GM18867 (cell line): ENCODE results near the gene TBC1D1.
"Not testable (repeated sequence)": the region's sequence is repeated elsewhere in the genome, so short reads cannot be mapped to it uniquely, and the experiment has no call there.

Experiments
- ATAC-seq: cut with Tn5 transposase; IDR thresholded peaks from one replicate; pipeline ENCODE4 v1.9.1; 2021; ENCODE audit warnings: mild to moderate bottlenecking, moderate library complexity; ENCODE audit not compliant: unreplicated experiment

The TBC1D1 gene

DNA sequence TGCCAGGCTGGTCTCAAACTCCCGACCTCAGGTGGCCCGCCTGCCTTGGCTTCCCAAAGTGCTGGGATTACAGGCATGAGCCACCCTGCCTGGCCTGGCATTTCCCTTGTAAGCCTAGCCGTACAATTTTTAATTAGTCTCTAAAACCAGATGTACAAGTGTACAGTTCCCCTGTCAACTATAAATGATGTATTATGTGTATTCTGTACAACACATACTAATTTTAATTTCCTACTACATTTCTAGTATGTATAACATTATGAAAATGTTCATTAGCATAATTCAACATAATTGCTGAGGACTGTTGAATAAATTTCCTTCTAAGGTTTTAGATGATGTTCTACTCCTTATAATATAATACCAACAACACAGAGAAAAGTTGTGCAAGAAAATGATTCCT, 27.8 kb downstream of the TBC1D1 start:
- no peak for ATAC-seq

DNA sequence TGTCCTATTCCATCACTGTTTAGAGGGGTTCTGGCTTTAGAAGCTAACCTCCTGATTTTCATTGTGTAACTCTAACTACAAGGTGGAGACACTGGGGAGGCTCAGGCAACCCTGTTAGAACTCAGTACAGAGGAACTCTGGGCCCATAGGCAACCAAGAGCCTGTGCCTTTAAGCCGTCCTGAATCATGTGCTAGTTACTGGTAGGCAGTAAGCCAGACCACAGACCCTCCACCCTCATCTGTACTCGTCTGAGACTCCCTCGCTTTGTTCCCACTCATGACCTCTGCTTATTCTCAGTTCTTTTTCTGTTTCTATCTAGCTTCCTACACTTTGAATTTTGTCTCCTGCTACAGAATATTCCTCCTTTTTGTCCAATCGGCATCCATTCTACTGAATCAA, 31.4 kb downstream of the TBC1D1 start:
- ATAC-seq = no peak

DNA sequence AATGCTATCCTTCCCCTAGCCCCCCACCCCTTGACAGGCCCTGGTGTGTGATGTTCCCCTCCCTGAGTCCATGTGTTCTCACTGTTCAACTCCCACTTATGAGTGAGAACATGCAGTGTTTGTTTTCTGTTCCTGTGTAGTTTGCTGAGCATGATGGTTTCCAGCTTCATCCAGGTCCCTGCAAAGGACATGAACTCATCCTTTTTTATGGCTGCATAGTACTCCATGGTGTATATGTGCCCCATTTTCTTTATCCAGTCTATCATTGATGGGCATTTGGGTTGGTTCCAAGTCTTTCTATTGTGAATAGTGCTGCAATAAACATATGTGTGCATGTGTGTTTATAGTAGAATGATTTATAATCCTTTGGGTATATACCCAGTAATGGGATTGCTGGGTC, 32.2 kb downstream of the TBC1D1 start:
- ATAC-seq = not testable (repeated sequence)

DNA sequence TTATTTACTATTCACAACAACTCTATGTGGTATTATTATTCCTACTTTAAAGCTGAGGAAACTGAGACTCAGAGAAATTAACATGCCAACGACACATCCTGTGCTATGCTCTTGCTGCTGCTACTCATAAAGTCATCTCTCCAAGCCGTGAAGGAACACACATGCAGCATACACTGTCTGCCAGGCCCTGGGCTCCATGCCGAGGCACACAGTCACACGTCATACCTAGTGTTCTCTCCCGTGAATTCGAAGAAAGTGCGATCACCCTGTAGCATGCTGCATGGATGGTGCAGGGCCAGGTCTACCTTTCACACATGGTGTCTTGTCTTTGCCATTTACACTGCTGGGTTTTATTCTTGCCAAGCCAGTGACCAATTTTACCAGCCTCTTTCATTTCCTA, 34.1 kb downstream of the TBC1D1 start:
- no peak for ATAC-seq

DNA sequence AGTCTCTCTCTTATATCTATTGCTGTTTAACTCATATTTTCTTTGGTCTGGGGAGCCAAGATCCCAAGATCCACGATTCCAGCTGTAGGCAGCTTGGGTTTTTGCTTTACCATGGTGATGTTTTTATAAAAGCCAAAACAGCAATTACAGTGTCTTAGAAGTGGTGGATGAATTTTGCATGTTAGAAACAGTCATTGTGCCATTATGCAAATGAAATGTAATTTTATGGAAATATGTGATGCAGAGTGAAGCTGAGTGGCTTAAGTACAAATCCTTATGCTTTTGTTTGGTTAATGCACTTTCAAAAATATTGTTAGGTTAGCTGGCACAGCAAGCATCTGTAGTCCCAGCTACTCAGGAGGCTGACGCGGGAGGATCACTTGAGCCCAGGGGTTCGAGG, 36.5 kb downstream of the TBC1D1 start:
- no peak for ATAC-seq

DNA sequence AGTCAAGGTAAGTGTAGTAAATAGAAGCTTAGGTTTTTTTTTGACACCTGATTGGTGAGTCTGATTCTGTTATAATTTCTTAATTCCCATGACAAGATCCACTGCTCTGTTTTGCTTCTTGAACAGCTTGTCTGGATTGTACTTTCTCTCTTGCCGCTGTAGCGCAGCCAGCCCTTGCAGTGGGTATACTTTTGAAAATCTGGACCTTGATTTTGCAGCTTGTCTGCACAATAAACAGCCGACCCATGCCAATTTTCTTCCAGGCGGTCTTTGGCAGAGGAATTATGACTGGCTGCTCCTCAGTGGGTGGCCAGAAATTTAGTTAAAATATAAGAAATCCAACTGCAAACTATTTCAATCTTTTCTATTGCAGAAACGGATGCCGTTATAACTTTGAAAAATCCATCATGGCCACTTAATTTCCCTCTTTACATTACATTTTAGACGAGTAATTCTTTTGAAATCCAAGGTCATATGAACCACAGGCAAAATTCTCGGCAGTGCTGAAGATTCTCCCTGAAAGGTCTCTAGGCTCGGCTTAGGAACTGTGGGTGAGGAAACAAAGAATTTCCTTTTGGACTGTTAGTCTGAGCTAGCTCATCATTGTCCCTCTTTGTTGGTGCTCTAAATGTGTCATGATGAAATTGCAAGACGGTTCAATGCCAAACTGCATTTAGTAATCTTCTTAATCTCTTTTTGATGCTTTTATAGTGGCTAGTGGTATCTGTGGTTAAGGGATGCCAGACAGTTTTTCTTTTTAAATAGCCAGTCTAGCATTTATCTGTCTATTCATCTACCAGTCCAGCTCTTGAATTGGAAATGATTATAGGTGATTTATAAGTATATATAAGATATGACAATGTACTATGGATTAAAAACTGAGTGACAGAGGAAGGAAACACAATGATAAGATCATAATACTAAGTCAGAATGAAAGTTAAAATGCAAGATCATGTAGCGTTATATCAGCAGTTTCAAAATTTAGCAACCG, 37.8 kb downstream of the TBC1D1 start:
- ATAC-seq = no peak

DNA sequence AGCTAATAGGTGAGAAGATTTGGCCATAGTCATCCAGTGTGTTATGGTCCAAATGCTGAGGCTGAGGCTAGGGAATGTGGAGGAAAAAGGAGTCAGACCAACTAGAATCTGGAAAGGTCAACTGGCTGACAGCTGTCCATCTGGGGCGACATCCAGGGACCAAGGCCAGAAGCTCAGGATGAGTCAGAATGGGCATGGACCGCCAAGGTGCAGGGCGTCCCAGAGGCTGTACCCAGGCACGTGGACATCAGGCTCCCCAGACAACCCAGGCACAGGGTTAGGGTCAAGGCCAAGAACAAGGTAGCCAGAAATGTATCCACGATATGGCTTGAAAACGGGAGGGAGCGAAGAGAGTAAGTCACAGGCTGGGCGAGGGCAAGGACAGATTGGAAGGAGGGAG, 43.2 kb downstream of the TBC1D1 start:
- ATAC-seq = no peak

DNA sequence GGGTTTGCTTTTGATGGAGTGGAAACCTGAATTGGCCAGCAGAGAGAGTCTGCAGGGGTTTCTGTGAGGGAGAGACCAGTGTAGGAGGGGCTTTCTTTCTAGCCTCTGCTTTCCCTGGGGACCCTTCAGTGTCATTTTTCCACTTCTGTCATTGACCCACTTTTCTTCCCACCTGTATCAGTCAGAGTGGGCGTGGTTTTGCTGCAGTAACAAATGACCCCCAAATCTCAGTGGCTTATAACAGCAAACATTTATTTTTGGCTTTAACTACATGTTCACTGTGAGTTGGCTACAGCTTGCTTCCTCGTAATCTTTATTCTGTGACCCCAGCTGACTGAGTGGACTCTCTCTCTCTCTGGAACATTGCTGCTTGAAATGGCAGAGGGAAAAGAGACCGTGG, 43.7 kb downstream of the TBC1D1 start:
- ATAC-seq = no peak

DNA sequence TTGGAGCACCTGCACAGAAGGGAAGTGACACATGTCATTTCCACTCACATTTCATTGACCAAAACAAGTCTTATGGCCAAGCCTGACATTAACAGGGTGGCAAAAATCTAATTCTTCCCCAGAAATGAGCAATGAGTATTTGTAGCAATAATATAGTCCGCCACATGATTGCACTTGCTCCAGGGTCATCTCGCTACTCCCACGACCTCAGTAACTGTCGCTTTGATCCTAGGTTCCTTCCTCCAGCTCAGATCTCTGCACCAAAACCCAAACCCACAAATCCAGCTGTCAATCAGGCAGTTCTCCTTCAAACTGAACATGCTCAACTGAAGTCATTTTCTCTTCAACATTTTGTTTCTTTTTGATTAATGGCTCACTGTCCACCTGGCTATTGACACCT, 44.1 kb downstream of the TBC1D1 start:
- no peak for ATAC-seq

DNA sequence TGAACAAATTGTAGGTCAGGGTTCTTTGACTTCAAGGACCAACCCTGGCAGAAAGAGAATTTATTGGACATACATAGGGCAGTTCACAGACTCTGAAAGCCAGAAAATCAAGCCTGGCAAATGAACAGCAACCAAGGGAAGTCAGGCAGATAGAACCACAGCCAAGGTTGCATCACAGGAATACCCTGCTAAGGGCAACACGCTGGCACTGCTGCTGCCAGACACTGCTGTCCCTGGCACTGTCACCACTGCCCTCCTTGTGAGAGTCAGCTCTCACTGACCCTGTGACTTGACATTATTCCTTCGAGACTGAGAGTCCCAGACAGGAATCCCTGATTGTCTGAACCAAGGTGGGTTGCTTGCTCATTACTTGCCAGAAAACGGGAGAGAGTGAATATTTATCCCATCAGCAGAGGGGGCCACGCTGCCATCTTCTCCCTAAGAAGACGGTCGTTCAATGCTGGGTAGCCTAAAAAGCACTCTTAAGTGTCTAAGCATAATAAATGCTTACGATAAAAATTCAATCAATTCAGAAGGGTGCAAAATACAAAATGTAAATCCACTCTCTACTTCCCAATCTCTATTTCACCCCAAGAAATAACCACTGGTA, 46.1 kb downstream of the TBC1D1 start:
- ATAC-seq = no peak

DNA sequence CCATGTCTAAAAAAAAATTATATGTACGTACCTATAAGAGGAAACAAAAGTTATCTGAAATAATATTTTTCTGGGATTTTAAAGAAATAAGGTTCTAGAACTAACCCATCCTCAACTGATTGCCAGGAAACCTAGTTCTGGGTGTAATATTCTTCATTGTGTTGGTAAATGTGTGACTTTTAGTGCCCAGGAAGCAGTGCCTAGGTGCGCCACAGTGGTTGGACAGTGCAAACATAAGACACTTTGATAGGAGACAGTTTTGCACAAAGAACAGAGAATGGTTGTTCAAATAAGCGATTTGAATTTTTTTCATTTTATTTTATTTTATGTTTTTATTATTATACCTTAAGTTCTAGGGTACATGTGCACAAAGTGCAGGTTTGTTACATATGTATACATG, 47.3 kb downstream of the TBC1D1 start:
- no peak for ATAC-seq

DNA sequence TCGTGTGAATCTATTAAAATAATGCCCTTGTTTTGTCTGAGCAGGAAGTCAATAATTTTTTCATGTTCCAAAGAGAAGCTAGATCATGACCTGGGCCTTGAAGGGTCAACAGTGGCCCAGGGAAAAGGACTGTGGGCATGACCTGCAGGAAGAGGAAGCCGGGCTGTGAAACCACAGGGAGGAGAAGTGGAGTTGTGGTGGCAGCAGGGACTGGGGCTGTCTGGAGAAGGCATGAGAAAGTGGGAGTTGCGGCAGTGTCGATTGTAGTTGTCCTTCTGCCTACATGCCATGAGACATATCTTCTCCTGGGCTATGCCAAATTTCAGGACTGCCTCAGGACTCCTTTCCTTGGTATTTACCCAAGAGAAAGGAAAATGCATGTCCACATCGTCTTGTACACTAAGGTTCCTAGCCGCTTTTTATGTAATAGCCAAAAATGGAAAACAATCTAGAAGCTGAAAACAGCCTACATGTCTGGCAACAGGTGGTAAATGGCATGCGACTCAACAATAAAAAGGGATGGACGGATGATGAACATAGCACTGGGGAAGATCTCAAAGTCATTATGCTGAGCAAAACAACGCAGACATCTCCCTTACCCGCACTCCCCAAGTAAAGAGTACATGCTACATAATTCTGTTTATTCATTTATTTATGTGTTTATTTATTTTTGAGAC, 55.8 kb downstream of the TBC1D1 start:
- ATAC-seq = no peak

DNA sequence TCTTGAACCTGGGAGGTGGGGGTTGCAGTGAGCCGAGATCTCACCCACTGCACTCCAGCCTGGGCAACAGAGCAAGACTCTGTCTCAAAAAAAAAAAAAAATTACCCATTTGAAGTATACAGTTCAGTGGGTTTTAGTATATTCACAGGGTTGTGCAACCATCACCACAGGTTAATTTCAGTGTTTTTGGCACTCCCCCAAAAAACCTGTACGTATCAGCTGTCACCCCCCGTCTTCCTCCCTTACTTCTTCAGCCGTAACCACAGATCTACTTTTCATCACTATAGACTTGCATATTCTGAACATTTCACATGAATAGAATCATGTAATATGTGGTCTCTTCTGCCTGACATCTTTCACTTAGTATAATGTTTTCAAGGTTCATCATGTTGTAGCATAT, 57.7 kb downstream of the TBC1D1 start:
- no peak for ATAC-seq

DNA sequence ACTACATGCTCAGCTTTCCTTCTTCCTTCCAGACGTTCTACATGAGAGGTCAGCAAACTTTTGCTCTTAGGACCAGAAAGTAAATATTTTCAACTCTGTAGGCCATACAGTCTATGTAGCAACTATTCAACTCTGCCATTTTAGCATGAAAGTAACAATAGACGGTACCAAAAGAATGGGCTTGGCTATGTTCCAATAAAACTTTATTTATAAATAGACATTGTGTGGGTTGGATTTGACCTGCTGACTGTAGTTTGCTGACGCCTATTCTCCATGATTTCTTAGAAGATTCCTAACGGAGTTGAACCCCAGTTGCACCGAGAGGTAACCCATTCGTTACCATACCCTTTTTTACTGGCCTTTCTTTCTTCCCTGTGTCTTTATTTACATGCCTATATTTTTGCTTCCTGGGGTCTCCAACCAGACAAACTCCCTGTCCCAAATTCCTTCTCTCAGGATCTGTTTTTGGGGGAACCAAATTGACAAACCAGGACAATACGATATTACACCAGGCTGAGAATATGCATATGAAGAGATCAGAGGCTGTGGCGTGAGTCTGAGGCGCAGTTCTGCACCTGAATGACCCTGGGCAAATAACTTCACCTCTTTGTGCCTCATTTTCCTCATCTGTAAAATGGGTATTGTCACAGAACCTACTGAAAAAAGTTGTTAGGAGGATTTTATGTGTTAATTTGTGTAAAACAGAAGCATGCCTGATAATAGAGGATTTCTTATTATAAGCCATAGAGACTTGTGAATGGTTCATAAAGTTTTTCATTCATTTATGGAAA, 58.9 kb downstream of the TBC1D1 start:
- no peak for ATAC-seq

DNA sequence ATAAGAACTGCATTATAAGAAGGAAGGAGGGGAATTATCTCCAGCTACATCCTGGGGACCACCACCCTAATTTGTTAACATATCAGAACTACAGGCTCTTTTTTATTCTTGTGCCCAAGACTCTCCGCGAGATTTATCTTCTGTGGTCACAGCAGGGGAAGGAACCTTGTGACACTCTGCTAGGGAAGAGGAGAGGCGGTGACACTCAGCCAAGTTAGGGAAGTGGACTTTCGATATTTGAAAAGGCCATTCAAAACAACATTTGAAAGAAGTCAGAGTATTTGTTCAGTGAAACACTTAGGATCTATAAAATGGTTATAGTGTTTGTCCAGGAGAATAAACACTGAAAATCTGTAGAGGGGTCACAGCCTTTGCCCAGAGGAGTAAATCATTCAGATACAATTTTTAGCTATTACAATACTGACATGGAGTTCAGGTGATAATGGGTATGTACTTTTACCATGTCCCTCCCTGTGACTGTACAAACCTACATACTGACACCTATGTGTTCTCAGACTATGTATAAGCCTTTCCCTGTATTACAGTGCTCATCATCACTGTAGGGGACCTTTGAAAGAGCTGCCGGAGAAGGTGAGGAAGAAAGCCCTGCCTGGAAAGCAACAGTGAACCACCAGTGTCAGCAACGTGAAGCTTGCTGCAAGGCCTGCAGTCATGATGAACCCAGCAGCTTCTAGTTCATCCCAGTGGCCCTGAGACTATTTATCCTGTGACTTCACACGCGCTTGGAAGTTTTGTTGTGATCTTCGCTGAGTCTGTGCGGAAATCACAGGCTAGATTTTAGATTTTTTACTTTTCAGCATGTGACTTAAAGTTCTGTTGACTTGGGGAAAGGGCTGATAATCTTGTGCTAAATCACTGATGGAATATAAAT, 60.8 kb downstream of the TBC1D1 start:
- ATAC-seq = no peak

DNA sequence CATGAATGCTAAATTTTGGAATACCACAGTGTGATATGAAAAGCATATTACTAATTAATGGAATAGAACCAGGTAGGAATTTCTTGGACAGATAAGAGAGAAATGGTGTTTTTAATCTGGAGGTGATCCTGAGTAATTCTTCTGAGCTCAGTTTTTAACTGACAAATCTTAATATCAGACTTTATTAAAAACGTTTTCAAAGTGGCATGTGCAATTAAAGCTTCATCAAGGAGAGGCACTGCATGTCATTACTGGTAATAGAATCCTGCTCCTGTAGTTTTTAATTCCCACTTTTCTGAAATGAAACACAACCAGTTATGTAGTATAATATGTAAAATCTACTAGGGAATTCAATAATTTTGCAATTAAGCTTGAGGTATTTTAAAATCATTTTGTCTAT, 62.3 kb downstream of the TBC1D1 start:
- no peak for ATAC-seq

DNA sequence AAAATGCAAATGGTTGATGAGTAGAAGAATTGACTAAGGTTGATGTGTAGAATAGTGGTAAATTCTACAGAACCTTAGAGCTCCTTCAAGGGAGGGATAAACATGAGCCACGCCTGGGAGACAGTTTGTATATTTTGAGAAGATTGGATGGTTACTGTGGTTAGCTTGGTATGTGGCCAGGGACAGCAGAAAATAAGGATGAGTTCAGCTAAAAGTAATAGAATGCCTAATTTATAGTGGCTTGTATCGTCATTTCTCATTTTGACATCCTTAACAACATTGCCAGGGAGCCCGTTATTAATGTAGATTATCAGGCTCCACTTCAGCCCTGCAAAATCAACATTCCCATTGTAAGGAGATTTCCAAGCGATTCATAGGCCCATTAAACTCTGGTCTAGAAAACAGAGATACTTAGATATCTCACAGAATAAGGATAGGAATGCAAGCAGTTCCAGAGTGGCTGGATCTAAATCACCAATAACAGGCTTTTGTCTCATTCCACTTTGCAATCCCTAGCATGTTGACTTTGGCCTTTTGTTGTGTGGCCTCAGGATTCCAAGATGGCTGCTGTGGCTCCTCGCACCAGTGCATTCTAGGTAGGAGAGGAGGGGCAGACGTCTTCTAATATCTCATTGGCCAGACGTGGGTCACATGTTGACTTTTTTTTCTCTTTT, 62.9 kb downstream of the TBC1D1 start:
- no peak for ATAC-seq

DNA sequence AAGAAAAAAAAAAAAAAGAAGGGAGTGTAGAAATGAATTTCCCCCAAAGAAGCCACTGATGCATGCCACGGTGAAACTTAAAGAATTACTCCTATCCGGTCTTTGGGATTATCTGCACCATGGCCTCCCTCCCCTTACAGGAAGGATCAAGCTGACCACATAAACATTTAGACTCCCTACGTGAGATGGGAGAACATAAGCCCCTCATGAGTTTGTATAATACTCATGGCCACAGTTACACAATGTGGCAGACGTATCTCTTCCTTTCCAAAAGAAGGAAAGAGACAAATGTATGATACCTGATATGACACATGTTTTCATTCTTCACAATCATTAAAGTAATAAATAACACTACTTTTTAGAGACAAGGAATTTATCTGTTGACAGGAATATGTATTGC, 66.1 kb downstream of the TBC1D1 start:
- ATAC-seq = no peak

DNA sequence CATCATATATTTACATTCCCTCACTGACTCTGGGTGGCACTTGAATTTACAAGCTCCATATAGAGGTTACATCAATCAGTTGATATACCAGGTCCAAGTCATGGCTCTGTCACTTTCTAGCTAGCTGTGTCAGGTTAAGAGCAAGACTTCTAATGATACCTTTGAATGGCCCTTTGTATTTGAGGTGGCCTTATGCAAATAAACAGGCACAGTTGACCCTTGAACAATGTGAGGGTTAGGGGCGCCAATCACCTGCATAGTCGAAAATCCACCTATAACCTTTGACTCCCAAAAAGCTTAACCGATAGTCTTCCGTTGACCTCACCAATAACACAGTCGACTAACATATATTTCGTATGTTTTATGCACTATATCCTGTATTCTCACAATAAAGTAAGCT, 68.0 kb downstream of the TBC1D1 start:
- ATAC-seq = no peak

DNA sequence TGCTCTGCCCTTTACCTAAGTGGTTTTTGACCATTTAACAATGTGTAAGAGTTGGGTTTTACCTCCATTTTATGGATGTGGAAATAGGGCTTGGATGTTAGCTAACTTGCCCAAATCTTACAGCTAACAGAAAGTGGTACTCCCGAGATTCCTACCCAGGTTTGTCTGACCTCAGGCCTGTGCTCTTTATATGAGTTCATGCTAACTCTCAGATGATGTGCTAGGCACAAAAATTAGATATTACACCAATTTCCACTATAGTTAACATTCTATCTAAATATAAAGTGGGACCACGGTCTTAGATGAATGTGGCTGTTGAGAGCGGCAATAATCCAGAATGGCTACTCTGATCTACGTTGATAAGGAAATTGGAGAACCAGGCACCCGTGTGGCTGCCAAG, 69.2 kb downstream of the TBC1D1 start, which contains the start of gene PTTG2:
PTTG2 (plus strand) TSS at position 301 of the 400 bp plus-strand sequence; CDS start at position 338, 37 bp downstream.
- no peak for ATAC-seq
